GM21786 (cell line): ENCODE measurements around the gene DNAJC8.

Source experiments
- ATAC-seq: cut with Tn5 transposase; IDR thresholded peaks from one replicate; pipeline ENCODE4 v1.9.1; 2021; ENCODE audit not compliant: unreplicated experiment

Gene DNAJC8

DNA sequence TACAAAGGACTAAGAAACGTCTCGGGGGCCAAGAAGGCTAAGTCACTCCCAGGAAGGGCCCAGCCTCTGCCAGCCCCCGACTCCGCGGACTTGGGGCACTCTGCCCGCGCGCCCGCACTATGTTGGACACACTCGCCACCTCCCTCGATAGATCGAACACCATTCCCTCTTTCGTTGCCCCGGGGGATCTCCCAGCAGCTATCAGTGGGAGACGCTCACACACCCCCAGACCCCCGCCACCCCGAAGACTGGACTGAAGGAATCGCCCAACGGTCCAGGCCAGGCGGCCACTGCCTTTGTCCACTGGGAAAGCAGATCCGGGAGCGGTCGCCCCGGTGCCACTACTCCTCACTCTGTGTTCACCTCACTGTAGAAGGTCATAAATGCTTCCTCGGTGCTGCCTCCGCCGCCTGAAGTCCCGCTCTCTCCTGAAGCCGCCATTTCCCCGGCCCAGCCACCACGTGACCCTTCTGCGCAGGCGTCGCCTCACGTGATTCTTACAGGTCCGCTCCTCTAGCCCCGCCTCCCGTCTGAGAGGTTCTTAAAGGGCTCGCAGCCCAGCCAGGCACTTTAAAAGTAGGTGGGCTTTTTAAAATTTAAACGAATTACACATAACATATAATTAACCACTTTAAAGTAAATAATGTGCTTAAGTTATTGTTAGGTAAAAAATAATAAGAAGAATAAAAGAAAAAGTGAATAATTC is at the start of gene DNAJC8:
DNAJC8 (minus strand) TSS at position 472 of the 706 bp plus-strand sequence; CDS start at position 441, 31 bp downstream.
- ATAC-seq = peak; percentile 44

DNA sequence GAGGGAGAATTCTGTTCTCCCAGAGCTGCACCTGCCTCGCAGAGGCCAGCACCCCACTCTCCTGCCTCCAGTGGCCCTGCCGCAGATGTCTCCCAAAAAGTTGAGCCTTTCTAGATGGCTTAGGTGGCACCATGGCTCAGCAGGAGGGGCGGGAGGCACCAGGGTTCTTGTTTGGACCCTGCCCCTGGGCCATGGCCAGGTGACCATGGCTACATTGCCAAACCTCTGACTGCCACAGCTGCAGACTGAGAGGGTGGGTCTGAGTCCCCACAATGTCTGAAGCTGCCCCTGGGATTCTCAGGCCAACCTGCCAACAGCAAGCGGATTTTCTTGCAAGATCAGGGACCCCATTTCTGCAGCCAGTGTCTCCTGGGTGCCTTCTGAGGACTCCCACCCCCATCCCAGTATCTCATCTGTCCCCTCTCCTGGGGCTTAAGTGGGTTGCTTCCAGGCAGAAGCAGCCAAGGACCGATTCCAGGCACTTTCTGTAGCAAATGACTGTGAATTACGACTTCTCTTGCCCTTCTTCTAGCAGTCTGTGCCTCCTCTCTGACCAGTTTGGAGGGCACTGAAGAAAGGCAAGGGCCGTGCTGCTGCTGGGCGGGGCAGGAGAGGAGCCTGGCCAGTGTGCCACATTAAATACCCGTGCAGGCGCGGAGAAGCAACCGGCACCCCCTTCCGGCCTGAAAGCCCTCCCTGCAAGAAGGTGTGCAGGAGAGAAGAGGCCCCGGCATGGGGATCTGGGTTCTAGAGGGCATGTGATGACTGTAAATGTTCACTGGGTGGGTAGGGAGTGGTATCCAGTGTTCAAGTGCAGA is 49.0 kb upstream of the DNAJC8 start:
- no peak for ATAC-seq

DNA sequence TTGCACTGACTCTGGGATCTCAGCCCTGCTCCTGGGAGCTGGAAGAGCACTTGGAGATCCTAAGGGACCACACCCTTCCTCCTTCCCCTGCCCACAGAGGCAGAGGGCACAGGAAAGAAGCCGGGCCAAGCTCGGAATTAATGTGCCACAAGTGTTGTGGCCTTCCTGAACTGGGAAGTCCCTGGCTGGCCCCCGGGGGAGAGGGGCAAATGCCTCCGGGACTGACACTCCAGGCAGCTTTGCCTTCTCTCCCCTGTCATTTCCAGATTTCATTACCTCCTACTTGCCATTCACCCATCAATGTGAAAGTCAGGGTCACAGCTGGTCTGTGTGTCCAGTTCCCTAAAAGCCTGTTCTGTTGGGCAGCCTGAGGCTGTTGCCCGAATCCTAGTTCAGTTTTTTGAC is 48.1 kb upstream of the DNAJC8 start:
- ATAC-seq = no peak

GRCh38 chr1:28280501-28280900 is 47.7 kb upstream of the DNAJC8 start:
- no peak for ATAC-seq

- no peak for ATAC-seq
Observed at GRCh38 chr1:28279721-28280120, 46.9 kb upstream of the DNAJC8 start.

DNA sequence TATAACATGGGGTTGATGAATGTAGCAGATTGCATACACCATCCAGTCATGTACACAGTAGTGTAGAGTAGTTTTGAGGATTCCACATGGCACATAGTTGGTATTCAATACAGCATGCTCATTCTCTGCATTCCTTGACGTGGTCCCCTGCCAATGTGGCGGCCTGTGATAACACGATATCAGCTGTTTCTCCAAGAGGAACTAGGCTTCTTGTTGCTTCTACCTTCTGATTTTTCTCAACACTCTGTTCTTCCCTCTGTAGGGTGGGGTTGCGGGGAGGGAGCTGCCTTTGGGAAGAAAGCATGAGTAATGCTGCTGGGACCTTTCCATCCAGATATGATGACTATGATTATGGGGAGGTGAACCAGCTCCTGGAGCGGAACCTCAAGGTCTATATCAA is 45.9 kb upstream of the DNAJC8 start:
- ATAC-seq = no peak

- ATAC-seq = no peak
Observed at GRCh38 chr1:28273216-28273860, 40.5 kb upstream of the DNAJC8 start.

DNA sequence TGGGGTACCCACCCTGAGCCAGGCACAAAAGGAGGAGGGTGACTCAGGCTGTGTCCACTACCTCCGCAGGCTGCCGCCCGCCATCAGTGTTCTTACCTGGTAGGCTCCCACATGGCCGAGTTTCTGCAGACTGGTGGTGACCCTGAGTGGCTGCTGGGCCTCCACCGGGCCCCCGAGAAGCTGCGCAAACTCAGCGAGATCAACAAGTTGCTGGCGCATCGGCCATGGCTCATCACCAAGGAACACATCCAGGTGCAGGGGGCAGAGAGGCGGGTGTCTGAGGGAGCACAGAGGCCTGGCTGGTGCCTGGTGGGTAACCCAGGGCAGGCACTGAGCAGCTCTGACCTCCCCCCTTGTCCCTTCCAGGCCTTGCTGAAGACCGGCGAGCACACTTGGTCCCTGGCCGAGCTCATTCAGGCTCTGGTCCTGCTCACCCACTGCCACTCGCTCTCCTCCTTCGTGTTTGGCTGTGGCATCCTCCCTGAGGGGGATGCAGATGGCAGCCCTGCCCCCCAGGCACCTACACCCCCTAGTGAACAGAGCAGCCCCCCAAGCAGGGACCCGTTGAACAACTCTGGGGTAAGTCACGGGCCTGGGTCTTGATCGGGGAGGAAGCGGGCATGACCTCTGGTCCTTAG is 39.5 kb upstream of the DNAJC8 start:
- no peak for ATAC-seq

- no peak for ATAC-seq
Observed at GRCh38 chr1:28269529-28269928, 36.7 kb upstream of the DNAJC8 start.

GRCh38 chr1:28267633-28268032 is 34.8 kb upstream of the DNAJC8 start:
- no peak for ATAC-seq

DNA sequence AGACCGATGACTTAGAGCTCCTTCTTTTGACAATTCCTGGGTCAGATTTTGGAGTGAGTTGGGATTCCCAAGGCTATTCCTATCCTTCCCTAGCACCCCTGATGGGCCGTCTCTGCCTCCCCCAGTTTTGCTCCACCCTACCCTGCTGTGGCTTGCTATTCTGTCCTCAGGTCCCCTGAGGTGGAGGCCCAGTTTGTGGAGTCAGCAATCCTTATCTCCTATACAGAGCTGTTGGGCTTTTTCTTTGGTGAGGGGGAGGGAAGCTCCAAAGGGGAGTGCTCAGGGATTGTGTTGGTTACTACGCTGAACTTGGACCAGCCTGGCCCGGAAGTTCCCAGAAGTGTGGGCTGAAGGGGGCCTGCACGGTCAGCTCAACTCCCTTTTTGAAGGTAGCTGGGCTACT is 34.1 kb upstream of the DNAJC8 start:
- ATAC-seq = no peak

DNA sequence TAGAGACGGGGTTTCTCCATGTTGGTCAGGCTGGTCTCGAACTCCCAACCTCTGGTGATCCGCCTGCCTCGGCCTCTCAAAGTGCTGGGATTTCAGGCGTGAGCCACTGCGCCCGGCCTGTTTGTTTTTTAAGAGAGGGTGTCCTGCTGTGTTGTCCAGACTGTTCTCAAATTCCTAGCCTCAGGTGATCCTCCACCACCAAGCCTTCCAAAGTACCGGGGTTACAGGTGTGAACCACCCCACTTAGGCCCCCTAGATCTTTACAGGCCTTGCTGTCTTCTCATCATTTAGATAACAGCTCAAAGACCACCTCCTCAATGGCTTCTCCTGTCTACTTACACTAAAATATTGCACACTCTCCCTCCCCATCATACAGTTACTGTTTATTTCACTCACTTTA is 32.7 kb upstream of the DNAJC8 start:
- ATAC-seq = no peak

DNA sequence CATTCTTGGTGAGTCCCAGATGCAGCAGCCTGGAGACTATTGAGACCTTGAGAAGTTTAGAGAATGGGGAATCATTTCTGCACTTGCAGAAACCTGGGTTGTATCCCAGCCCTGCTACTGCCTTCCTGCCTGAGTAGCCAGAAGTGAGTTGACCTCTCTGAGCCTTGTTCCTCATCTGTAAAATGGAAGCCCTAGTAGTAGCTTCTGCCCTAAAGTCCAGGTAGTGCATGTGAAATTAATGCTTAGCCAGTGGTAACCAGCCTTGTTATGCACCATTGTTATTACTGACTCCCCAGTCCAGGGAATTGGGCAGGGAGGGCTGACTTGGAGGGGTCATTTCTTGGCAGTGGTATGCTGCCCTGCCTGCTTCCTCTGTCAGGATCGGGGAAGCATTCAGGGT is 32.1 kb upstream of the DNAJC8 start:
- no peak for ATAC-seq

DNA sequence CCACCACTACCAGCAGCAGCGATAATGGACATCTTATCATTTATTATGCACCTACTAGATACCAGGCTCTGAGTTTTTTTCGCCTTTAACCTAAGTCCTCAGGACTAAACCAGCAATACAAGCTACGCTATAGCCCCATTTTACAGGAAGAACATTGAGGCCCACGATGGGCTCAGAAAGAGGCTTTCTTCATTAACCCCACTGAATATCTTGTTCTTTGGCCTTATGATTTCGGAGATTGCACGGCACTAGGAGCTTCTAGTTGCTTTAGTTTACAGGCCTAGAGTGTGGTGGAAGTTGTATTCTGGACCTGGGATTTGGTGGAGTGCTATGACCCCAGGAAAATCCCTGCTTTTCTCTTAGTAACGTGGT is 28.0 kb upstream of the DNAJC8 start:
- no peak for ATAC-seq

DNA sequence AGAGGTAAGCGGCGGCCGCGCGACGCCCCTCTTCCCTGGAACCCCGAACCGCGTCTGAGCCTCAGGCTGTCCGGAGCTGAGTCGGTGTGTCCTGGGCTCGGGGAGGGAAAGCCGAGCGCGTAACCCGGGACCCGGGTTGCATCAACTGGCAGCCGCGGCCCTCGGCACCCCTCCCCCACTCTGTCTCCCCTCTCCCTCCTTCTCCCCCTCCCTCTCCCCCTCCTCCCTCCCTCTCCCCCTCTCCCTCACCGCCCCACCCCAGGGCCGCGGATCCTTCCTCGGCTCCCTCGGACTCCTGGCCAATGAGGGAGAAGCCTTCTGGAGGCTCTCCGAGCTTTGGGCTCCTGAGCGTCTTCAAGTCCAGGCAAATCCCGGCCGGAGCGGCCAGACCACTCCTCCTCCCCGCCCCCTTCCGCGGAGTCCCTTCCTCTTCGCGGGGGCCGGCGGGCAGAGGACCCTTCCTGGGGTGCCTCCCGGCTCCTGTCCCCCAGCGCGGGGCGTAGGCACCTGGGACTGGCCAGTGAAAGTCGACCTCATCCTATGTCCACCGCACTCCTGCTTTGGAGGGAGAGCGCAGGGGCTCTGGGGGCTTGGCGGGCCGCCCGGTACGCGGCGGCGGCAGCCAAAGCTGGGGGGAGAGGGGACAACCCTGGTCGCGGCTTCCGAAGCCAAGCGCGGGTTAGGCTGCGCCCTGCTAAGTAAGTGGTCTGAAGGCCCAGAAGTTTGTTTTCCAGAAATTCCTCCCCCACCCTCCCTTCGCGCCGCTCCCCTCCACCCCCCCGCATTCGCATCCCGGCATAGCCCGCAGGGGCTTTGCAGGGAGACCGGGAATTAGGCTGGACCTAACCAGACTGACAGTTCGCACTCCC is 27.3 kb upstream of the DNAJC8 start:
- no peak for ATAC-seq

- peak; percentile 84 for ATAC-seq
Observed at GRCh38 chr1:28259252-28259933, 26.6 kb upstream of the DNAJC8 start, which contains the start of gene SESN2. Gene SESN2, plus strand, starts transcription at chr1:28259518. Its CDS starts 330 bp downstream, at chr1:28259848.

GRCh38 chr1:28258628-28259251 is 25.9 kb upstream of the DNAJC8 start:
- no peak for ATAC-seq

GRCh38 chr1:28257736-28258135 is 24.9 kb upstream of the DNAJC8 start:
- no peak for ATAC-seq

DNA sequence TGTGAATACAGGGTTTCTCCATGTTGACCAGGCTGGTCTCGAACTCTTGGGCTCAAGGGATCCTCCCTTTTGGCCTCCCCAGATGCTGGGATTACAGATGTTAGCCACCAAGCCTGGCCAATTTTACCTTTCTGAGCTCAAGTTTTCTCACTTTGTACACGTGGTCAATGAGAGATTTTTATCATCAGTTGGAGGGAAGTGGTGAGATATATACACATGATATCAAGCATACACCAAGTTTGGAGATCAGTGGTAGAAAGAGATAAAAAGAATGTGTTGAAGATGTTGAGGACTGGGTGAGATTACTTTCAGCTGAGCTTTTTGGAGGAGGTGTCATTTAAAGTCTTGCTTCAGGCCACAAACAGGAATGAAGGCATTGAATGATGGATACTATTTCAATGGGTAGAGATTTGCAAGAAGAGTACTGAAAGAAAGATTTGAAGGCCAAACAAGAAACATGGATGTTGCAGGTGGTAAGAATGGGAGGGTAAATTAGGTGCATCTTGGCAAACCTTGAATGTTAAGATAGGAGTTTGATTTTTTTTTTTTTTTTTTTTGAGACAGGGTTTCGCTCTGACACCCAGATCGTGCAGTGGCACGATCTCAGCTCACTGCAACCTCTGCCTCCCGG is 23.5 kb upstream of the DNAJC8 start:
- no peak for ATAC-seq
